OCI-M1 (cell line): ENCODE results near the gene CAMK2G.
"Not testable (repeated sequence)": the region's sequence is repeated elsewhere in the genome, so short reads cannot be mapped to it uniquely, and the experiment has no call there.

ENCODE experiments used
- DNase-seq: peaks from one replicate; lab custom pipeline; 2025; lab: John Stamatoyannopoulos, UW

The CAMK2G gene

DNA sequence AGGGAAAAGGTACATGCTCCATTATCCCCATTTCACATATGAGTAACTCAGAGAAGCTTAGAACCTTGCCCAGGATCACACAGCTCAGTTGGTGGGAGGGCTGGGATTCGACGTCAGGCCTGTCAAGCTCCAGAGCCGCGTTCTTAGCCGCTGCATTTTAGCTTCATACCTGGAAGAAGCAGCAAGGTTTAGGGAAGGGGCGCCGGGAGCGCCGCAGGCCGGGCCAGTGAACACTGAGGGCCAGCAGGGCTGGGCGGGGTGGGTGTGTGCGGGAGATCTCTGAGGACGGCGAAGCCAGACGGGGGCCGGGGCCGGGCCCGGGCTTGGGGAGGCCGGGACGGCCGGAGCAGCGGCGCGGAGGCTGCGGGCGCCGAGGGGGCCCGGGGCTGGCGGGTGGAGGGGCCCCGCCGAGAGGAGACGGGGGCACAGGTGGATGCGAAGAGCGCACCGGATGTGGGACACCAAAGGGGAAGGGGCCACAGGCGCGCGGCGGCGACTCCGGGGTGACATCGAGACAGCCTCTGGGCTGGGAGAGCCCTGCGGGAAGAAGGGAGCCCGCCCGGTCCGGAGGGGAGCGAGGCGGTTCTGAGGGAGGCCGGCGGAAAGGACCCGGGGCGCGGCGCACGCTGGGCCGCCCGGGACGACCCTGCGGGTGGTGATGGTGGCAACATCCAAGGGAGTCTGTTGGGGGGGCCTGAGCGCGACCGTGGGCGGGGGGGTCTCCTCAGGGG, 63.5 kb downstream of the CAMK2G start:
- DNase-seq, result peak; percentile 54

DNA sequence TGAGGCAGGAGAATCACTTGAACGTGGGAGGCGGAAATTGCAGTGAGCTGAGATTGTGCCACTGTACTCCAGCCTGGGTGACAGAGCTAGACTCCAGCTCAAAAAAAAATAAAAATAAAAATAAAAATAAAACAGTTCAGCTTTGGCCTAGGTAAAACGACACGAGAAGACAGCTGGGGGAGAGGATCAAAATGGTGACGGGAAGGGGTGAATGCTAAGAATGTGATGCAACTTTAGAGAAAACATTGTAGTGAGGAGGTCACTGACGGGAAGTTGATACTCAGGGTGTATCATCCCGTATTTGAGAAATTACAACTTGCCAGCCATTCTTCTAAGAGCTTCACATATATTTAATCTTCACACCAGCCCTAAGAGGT, 64.0 kb downstream of the CAMK2G start:
- no peak for DNase-seq

DNA sequence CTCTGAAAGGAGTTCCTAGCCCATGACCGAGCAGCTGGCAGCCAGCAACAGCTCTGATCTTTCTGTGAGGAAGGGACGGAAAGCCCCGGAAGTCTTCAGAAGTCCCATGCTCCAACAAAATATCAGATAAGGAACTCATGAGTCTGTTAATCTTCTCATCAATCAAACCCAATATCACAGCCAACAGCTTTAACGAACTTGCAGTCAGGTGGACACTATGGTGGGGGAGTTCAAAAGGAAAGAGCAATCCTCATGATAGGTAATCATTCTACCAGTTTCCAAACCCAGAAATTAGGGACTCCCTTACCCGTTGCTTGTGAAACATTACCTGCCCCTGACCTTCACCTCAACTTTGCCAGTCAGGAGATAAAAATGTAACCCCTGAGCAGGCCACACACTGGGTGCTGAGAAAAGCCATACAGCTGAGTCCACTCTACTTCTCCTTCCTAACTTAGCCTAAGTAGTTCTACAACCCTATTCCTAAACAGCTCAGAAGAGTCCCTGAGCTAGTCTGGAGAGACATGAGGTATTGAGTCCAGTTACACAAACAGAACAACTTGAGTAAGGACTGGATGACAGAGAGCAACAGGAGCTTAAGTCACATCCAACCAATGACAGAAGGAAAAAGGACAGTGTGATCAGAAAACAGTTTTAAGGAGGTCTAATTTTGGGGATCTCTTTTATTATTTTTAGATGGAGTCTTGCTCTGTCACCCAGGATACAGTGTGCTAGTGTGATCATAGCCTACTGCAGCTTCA, 65.1 kb downstream of the CAMK2G start:
- DNase-seq, result peak; percentile 21

DNA sequence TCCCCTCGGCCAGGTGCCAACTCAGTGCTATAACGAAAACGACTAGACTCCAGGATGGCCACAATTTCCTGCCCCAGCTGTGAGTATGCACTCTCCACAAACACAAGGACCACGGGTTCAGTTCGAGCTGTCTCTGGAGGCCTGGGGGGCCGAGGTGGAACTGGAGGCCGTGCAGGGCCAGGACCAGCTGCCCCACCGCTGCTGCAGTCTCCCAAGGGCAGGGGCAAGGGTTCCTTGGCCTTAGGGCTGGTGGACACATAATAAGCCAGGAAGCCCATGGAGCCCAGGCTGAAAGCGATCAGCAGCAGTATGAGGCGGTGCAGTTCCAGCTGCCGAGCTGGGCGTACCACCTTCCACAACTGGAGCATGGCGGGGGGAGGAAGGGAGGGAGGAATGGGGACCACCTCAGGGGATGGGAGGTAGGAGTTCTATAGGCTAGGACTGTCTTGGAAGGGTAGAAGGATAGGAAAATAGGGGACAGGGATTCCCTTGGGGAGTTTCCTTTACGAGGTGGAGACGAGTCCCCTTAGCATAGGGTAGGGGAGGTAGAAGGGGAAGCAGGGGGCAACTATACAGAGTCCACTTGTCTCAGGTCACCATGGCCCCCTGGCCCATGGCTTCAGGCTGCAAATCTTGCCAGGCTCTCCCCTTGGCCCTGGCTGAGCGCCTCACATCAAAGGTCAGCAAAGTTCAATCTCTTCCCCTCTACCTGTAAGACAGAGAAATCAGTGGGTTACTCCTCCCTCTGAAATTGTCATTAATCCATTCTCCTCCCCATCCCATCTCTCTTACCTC, 66.1 kb downstream of the CAMK2G start:
- no peak for DNase-seq

DNA sequence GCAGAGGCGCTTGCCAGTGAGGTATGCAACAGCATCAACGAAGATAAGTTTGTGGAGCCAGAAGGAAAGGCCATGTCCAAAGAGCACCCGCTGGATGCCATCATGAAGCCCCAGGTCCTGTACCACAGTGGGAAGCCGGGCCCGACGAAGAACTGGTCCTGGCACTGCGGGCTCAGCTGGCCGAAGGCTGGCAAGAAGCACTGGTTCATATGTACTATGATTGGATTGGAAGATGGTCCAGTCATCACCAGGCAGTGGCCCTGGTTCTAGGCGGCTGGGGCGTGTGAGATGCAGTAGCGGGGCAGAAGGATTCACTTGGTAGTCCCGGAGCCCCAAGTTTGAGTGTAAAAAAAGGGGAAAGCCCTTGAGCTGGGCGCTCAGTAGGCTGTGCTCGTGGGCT, 66.9 kb downstream of the CAMK2G start:
- DNase-seq, result no peak

DNA sequence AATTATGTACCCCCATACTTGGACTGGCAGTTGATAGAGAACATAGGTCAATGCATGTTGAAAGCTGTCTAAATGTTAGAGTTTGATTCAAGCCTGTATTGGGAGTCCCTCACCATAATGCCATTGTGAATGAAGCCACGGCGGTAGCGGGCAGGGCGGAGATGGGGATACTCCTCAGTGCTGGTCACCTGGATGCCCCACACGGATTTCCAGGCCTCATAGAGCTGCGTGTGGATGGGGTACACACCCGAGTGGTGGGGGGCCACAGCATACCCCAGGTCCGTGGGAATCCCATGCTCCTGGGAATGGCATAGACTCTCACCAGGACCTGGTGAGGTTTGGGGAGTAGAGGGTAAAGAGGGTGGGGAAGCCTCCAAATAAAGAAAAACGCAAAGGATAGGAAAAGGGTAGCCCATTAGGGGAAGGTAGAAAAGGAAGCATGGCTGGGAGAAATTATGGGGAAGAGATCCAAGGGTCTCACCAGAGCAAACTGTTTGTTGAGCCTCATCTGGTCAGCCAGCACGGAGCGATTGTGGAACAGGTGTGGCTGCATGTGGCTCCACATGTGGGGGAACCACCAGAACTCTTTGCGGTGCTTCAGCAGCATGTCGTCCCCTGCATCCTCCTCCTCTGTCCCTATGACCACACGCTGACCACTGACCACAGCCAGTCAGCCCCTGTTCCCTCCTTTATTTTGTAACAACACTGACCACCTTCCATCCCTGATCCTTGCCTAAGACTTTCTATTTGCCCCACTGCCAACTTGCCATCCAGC, 68.0 kb downstream of the CAMK2G start:
- no peak for DNase-seq

DNA sequence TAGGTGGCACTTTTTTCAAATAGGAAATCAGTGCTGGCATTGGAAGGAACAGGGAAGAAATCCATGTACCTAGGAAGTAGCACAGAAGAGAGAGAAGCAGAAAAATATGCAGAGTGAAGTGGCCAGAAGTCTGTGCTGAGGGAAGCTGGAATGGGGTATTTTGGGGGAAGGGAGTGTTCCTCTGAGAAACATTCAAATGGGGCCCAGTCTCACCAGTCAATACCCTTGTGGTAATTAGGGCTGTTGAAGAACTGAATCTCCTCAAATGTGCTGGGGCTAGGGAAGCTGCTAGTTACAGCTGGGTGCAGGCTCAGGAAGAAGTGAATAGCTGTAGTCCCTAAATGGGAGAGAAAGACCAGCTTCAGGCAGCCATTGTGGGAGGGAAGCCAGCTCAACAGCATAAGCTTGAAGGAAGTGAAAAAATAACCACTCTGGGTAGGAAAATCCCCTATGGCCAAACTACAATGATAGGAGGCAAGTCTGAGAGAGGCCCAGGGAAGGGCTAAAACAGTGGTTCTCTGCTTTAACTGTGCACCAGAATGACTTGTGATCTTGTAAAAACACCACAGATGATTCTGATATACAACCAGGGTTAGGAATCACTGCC, 70.6 kb downstream of the CAMK2G start:
- no peak for DNase-seq

DNA sequence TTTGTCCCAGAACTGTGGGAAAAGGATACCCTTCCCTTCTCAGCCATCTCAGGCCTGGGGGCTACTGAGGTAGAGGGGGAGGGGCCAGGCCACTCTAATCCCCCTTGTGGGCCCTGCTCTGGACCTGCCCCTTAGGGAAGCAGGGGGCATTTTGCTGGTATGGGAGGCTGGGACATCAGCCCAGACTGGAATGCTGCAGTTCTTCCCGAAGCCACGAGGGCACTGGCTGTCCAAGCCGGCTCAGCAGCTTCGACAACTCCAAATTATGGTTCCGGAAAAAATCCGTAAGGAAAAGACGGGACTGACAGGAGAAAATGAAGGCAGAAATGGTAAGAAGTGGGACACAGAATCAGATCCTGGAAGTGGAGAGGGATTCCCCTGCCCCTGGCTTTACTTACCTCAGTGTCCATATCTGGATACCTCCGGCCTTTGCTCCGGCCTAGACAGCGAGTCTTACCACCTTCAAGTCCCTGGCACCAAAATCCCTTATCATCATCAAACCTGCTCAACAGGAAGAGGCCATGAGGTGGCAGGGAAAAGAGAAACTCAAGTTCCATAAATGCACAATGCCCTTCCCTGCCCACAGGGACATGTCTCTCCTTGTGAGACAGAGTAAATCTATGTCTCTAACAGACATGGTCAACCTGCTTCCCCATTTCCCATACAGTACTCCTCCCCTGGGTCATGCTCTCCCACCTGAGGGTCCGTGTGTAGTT, 71.9 kb downstream of the CAMK2G start:
- no peak for DNase-seq

DNA sequence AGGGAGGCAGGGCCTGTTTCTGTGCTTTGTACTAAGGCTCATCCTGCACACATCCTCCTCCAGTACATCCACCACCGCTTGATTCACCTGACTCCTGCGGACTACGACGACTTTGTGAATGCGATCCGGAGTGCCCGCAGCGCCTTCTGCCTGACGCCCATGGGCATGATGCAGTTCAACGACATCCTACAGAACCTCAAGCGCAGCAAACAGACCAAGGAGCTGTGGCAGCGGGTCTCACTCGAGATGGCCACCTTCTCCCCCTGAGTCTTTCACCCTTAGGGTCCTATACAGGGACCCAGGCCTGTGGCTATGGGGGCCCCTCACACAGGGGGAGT, 73.1 kb downstream of the CAMK2G start:
- DNase-seq, result no peak

DNA sequence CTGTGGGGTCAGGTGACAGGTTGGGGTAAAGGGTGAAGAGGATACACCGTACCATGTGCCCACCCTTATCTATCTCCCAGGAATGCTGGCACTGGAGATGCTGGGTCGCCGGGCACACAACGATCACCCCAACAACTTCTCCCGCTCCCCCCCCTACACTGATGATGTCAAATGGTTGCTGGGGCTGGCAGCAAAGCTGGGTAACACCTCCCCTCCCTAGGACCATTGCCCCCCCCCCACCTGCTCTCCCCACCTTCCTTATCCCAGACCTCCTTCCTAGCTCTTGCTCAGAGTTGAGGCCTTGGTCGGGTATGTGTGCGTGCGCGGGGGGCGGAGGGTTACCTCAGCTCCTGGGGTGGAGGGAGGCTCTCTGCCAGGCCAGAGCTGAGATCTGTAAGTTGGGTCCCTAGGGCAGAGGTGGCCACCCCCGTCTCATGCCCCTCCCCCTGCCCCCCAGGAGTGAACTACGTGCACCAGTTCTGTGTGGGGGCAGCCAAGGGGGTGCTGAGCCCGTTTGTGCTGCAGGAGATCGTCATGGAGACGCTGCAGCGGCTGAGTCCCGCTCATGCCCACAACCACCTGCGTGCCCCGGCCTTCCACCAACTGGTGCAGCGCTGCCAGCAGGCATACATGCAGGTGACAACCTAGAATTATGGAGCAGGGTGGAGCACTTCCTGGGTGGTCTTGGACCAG, 73.6 kb downstream of the CAMK2G start:
- no peak for DNase-seq

DNA sequence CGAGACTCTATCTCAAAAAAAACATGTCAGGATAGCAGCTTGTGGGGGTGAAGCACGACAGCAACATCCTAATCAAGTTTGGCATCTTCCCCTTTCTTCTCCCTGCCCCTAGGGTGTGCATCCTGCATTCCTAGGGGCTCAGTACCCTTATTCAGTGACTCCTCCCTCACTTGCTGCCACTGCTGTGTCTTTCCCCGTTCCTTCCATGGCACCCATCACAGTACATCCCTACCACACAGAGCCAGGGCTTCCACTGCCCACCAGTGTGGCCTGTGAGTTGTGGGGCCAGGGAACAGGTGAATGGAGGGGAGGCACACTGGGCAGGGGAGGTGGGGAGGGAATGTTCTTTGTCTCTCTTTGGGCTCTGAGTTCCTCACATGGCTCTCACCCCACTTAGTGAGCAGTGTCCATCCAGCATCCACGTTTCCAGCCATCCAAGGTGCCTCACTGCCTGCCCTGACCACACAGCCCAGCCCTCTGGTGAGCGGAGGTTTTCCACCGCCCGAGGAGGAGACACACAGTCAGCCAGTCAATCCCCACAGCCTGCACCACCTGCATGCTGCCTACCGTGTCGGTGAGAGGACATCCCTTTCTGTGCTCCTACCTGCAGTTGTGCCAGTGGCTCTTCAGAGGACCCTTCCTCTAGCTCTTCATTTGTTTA, 74.3 kb downstream of the CAMK2G start:
- DNase-seq, result no peak

DNA sequence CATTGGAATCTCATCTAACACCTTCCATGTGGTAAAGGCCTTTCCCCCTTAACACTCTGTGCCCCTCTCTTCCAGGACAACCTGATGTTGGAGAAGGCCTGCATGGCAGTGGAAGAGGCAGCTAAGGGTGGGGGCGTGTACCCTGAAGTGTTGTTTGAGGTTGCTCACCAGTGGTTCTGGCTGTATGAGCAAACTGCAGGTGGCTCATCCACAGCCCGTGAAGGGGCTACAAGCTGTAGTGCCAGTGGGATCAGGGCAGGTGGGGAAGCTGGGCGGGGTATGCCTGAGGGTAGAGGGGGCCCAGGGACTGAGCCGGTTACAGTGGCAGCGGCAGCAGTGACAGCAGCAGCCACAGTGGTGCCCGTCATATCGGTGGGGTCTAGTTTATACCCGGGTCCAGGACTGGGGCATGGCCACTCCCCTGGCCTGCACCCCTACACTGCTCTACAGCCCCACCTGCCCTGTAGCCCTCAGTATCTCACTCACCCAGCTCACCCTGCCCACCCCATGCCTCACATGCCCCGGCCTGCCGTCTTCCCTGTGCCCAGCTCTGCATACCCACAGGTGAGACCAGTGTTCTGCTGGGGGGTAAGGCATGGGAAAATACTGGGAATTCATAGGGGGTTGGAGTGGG, 75.3 kb downstream of the CAMK2G start:
- no peak for DNase-seq

DNA sequence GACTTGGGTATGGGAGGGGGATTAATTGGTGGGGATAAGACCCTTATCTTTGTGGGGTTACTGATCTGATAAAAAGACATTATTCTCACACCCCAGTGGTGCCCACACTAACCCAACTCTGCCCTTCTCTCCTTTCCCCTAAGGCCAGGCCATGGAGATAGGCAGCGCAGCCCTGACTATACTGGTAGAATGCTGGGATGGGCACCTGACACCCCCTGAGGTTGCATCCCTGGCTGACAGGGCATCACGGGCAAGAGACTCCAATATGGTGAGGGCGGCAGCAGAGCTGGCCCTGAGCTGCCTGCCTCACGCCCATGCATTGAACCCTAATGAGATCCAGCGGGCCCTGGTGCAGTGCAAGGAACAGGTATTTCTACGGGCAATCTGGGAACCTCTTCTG, 76.3 kb downstream of the CAMK2G start:
- DNase-seq, result no peak

DNA sequence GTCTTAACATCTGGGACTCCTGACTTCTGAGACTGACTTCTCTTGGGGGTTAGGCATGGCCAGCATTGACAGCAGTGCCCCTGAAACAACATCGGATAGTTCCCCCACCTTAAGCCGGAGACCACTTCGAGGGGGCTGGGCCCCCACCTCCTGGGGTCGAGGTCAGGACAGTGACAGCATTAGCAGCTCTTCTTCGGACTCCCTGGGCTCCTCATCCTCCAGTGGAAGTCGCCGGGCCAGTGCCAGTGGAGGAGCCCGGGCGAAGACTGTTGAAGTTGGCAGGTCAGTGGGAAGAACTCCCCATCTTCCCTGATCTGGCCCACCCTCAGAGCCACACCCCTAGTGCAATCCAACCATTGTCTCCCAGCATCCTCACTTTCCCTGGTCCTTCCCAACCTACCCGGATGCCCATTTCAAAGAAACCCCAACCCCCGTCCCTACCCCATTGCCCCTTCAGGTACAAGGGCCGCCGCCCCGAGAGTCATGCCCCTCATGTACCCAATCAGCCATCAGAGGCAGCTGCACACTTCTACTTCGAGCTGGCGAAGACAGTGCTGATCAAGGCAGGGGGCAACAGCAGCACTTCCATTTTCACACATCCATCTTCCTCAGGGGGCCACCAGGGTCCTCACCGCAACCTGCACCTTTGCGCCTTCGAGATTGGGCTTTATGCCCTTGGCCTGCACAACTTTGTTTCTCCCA, 76.9 kb downstream of the CAMK2G start:
- DNase-seq, result no peak

DNA sequence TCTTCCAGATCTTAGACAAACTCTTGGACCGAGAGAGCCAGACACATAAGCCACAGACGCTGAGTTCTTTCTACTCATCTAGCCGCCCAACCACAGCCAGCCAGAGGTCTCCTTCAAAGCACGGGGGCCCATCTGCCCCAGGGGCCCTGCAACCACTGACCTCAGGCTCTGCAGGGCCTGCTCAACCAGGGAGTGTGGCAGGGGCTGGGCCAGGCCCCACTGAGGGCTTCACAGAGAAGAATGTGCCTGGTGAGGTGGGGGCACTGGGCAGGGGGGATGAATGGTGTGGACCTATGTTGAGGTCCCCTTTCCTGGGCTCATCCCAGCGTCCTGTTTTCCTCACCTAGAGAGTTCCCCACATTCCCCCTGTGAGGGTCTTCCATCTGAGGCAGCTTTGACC, 77.6 kb downstream of the CAMK2G start:
- DNase-seq, result no peak

DNA sequence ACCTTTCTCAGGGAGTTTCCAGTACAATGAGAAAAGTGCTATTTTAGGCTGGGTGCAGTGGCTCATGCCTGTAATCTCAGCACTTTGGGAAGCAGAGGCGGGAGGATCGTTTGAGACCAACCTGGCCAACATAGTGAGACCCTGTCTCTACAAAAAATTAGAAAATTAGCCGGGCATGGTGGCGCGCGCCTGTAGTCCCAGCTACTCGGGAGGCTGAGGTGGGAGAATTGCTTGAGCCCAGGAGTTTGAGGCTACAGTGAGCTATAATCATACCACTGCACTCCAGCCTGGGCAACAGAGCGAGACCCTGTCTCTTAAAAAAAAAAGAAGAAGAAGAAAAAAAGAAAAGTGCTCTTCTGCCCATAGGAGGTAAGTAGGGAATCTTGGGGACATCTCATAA, 78.3 kb downstream of the CAMK2G start:
- not testable (repeated sequence) for DNase-seq

DNA sequence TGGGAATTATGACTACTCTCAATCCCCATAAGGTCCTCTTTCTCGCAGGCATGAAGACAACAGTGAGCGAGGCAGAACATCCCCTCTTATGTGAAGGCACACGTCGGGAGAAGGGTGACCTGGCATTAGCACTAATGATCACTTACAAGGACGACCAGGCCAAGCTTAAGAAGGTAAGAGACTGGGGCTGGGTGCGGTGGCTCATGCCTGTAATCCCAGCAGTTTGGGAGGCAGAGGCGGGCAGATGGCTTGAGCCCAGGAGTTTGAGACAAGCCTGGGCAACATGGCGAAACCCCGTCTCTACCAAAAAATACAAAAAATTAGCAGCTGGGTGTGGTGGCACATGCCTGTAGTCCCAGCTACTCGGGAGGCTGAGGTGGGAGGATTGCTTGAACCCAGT, 78.9 kb downstream of the CAMK2G start:
- DNase-seq, result not testable (repeated sequence)

DNA sequence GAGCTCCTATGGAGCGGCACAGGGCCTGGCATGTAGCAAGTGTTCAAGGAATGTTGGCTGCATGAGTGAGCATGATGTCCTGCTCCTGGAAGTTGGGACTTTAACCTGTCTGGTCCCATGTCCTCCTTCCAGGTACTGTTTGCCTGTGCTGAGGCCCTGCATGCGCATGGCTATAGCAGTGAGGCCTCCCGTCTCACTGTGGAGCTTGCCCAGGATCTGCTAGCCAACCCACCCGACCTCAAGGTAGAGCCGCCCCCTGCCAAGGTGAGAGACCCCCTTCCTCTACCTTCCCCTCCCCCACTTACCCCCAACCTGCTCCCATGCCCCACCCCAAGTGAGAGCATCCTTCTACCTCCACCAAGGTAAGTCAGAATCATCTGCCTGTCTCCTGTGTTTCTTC, 80.9 kb downstream of the CAMK2G start:
- DNase-seq, result no peak

DNA sequence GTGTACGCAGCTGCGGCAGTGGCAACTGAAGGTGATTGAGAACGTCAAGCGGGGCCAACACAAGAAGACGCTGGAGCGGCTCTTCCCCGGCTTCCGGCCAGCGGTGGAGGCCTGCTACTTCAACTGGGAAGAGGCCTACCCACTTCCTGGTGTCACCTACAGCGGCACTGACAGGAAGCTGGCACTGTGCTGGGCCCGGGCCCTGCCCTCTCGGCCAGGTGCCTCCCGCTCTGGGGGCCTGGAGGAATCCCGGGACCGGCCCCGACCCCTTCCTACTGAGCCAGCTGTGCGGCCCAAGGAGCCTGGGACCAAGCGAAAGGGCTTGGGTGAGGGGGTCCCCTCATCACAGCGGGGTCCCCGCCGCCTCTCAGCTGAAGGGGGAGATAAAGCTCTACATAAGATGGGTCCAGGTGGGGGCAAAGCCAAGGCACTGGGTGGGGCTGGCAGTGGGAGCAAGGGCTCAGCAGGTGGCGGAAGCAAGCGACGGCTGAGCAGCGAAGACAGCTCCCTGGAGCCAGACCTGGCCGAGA, 82.4 kb downstream of the CAMK2G start:
- DNase-seq, result no peak
